Bronchial epithelial cell (primary cell): Measurements from ENCODE around the gene SEC16B. TPM values are rescaled to one million over a fixed set of nuclear protein-coding genes. Genes with fewer than 3 reads are reported as not detected.
A peak's percentile ranks its signal among the peaks of the same experiment; 100 is the strongest.

ENCODE experiments used
- DNase-seq: peaks from one replicate; pipeline ENCODE4 v3.0.0-alpha.2; 2010; ENCODE audit warnings: low read depth
- FAIRE-seq: peaks from 2 replicates; lab custom pipeline; 2011; peaks lifted over from hg19 to GRCh38; lab: Jason Lieb, UNC
- H3K27me3 ChIP-seq: 2 replicates; pipeline ENCODE4 v1.5.1; 2011; ENCODE audit warnings: low read length; ENCODE audit not compliant: control insufficient read depth, insufficient read depth
- H3K36me3 ChIP-seq: 2 replicates; pipeline ENCODE4 v1.5.1; 2011; ENCODE audit warnings: low read length; ENCODE audit not compliant: control insufficient read depth, insufficient read depth
- H3K4me3 ChIP-seq: 2 replicates; pipeline ENCODE4 v1.5.1; 2011; ENCODE audit warnings: mild to moderate bottlenecking, low read depth, low read length, control low read depth
- total RNA-seq: library from RNA; depleted of rRNA; stranded (reverse); fragments of >200 nt; gene quantifications from 2 replicates; pipeline ENCODE4 v1.2.1, GENCODE V29; 2014
- TF ChIP-seq, protein P1 (sequence below): IDR thresholded peaks from 2 replicates; pipeline ENCODE4 v1.5.1; 2011; ENCODE audit warnings: mild to moderate bottlenecking, moderate library complexity, low read length, control low read depth, inconsistent platforms; ENCODE audit not compliant: insufficient read depth, severe bottlenecking

The SEC16B gene
- total RNA-seq, 1 donor from 2014 or later = 0.26 TPM

DNA sequence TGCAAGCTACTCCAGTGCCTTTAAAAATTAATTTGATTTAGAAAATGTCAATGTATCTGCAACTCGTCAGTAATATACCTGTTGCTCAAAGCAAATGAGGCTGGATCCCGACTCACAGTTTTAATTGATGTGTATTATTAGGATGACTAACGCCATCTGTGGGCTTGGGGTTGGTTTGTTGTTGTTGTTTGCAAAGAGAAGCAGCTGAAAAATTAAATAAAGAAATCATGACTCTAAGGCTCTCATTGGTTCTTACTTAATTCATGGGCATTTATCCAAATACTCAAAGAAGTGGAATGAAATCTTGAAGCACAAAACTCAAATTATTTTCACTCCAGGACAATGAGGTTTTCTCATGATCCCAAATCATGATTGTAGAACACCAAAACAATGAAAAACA lies 46.4 kb downstream of the SEC16B start:
- Histone ChIP-seq H3K36me3 (no peaks in the 10 kb centered on the region), H3K4me3 (no peak overlapping the region), H3K27me3 (no peaks in the 10 kb centered on the region)
- no peak for FAIRE-seq
- DNase-seq = no peak
- TF ChIP-seq, protein P1, sequence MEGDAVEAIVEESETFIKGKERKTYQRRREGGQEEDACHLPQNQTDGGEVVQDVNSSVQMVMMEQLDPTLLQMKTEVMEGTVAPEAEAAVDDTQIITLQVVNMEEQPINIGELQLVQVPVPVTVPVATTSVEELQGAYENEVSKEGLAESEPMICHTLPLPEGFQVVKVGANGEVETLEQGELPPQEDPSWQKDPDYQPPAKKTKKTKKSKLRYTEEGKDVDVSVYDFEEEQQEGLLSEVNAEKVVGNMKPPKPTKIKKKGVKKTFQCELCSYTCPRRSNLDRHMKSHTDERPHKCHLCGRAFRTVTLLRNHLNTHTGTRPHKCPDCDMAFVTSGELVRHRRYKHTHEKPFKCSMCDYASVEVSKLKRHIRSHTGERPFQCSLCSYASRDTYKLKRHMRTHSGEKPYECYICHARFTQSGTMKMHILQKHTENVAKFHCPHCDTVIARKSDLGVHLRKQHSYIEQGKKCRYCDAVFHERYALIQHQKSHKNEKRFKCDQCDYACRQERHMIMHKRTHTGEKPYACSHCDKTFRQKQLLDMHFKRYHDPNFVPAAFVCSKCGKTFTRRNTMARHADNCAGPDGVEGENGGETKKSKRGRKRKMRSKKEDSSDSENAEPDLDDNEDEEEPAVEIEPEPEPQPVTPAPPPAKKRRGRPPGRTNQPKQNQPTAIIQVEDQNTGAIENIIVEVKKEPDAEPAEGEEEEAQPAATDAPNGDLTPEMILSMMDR = no peak

DNA sequence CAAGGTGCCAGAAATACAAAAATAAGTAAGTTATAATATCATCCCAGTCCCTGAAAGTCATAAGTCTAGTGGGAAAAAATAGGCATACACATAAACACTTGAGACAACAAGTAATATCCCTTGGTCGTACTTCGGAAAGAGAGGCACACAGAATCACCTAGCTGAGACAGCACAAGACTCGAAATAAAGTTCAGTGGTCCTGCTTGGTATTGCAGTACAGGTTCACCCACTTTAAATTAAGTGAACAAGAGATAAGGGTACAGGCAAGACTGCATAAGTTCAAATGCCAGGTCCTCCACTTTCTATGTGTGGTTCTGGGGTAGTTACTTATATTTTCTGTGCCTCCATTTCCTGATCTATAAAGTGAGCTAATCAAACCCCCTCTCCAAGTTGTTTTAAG lies 47.6 kb downstream of the SEC16B start:
- Histone ChIP-seq H3K36me3 (no peaks in the 10 kb centered on the region), H3K27me3 (no peaks in the 10 kb centered on the region), H3K4me3 (no peak overlapping the region)
- no peak for DNase-seq
- no peak for FAIRE-seq
- TF ChIP-seq, protein P1 = no peak

DNA sequence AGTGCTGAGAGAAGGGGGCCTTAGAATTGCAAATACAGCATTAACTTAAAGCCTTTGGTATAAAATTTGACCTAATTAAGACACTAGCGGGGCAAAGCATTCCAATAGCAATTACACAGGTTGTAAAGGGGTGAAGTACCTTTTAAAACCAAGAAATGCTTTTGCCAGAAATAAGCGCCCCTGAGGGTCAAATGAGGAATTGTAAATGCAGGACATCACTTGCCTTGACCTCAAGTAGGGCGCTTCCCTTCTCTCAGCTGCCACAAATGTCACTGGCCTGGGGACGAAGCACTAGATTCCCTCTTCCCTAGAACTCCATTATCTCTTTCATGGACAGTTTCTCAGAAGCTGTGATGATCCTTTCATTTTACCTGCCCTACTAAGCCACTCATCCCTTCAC lies 48.3 kb downstream of the SEC16B start:
- H3K27me3 ChIP-seq = no peaks in the 10 kb centered on the region
- H3K4me3 ChIP-seq = no peak overlapping the region
- TF ChIP-seq, protein P1 = no peak
- DNase-seq (no peak), FAIRE-seq (no peak)
- H3K36me3 ChIP-seq = no peaks in the 10 kb centered on the region

DNA sequence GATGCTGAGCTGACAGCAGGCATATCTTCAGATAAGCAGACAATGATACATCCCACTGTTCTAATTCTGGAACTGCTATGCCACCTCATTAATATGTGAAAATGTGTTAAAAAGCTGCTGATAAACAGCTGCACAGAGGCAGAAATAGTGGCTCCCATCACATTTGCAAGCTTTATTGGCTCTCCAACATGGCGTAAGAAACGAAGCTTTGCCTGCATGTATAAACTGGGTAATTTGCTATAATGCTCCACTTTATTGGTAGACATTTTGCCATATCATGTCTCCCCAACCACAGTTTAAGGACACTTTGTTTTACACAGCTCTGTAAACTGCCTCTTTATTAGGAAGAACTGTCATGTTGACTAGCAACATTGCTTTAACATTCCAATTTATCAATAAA lies 49.8 kb downstream of the SEC16B start:
- H3K4me3 ChIP-seq = no peak overlapping the region
- TF ChIP-seq, protein P1 = no peak
- H3K27me3 ChIP-seq = no peaks in the 10 kb centered on the region
- no peak for DNase-seq
- H3K36me3 ChIP-seq = no peaks in the 10 kb centered on the region
- FAIRE-seq = no peak

DNA sequence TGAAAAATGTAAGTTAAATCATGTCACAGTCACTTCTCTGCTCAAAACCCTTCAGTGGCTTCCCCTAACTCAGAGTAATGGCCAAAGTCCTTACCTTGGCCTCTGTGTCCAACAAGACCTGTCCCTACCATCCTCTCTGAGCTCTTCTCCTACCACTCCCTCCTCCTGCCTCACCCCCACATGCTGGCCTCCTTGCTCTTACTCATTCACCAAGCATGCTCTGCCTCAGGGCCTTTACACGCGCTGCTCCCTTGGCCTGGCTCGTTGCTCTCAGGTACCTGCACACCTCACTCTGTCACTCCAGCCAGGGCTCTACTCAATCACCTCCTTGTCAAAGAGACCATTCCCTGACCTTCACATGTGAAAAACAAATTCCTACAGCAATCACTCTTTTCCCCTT lies 54.2 kb downstream of the SEC16B start:
- FAIRE-seq = peak; percentile 32
- peak; percentile 81 for DNase-seq
- TF ChIP-seq, protein P1 = no peak
- H3K36me3 ChIP-seq = no peaks in the 10 kb centered on the region
- no peaks in the 10 kb centered on the region for H3K27me3 ChIP-seq
- no peak overlapping the region for H3K4me3 ChIP-seq

DNA sequence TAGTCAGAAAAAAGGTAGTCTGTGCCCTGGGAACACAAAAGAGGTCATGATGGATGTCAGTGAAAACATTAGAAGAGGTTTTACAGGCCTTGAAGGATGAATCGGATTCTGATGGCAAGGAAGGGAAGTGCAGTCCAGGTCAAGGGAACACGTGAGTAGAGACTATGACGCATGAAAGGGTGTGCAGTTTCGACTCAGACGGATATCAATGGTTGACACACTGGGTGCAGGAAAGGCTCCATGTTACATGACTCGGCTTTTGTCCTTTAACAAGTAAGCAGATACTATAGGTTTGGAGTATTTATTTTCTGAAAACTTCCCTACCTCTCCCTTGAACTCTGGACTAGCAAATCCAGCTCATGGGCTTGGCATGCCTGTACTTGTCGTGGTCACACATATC lies 55.3 kb downstream of the SEC16B start:
- TF ChIP-seq, protein P1 = no peak
- DNase-seq = peak; percentile 76
- no peak for FAIRE-seq
- Histone ChIP-seq H3K36me3 (no peaks in the 10 kb centered on the region), H3K4me3 (no peak overlapping the region), H3K27me3 (no peaks in the 10 kb centered on the region)
